ENCODE data around the gene APLF.

GRCh38 chr2:68559692-68560091 is 92.3 kb downstream of the APLF start:
- TF ChIP-seq GATA1 (IDR thresholded peaks at IDR 0.05; ENCODE audit: low read depth, low read length) (no peak), POLR2A (IDR thresholded peaks at IDR 0.05; ENCODE audit: low read length) (no peak)

Data from erythroblast (primary cell).